ENCODE results near the gene BLNK. TPM values are rescaled to one million over a fixed set of nuclear protein-coding genes. Genes with fewer than 3 reads are reported as not detected.

Gene BLNK
- total RNA-seq, 1 donor from 2014 or later: not detected

- Histone ChIP-seq H3K27ac (peak overlapping the region; percentile 71), H2AFZ (replicated peaks) (no peak overlapping the region), H3K4me2 (peak overlapping the region; percentile 59), H3K9me3 (ENCODE audit: low read depth) (no peaks in the 10 kb centered on the region), H3K79me2 (ENCODE audit: low read depth) (no peaks in the 10 kb centered on the region), H3K4me1 (peaks cover 14% of the 10 kb centered on the region), H4K20me1 (ENCODE audit: low read depth) (no peaks in the 10 kb centered on the region), H3F3A (ENCODE audit: low read depth) (peaks cover 12% of the 10 kb centered on the region), H3K9ac (no peak overlapping the region), H3K36me3 (no peaks in the 10 kb centered on the region), H3K4me3 (no peak overlapping the region), H3K27me3 (no peaks in the 10 kb centered on the region)
- Mint-ChIP-seq H3K36me3 (no peaks in the 10 kb centered on the region), H3K9me3 (no peaks in the 10 kb centered on the region), H3K4me3 (no peak overlapping the region), H3K4me1 (peaks cover 20% of the 10 kb centered on the region), H3K27me3 (ENCODE audit: insufficient read depth, low read depth) (peaks cover 2% of the 10 kb centered on the region), H3K27ac (peak overlapping the region; percentile 8)
- TF ChIP-seq EZH2 (IDR thresholded peaks at IDR 0.05): no peak
- TF ChIP-seq EZH2phosphoT487 (IDR thresholded peaks at IDR 0.05): no peak
- TF ChIP-seq CTCF (IDR thresholded peaks at IDR 0.05): no peak
- DNase-seq (ENCODE audit: low spot score): peak; percentile 40
These were observed 15.6 kb downstream of the BLNK start for GRCh38 chr10:96255549-96256333.

GRCh38 chr10:96254976-96255375 is 16.4 kb downstream of the BLNK start:
- peaks cover 12% of the 10 kb centered on the region for H3F3A ChIP-seq (ENCODE audit: low read depth)
- H4K20me1 ChIP-seq (ENCODE audit: low read depth): no peaks in the 10 kb centered on the region
- no peak for DNase-seq (ENCODE audit: low spot score)
- no peaks in the 10 kb centered on the region for H3K27me3 ChIP-seq
- Mint-ChIP-seq H3K4me1 (peaks cover 16% of the 10 kb centered on the region), H3K9me3 (no peaks in the 10 kb centered on the region), H3K36me3 (no peaks in the 10 kb centered on the region), H3K27me3 (ENCODE audit: insufficient read depth, low read depth) (peaks cover 2% of the 10 kb centered on the region), H3K27ac (no peak overlapping the region), H3K4me3 (no peak overlapping the region)
- no peak overlapping the region for H3K9ac ChIP-seq
- H3K79me2 ChIP-seq (ENCODE audit: low read depth): no peaks in the 10 kb centered on the region
- no peaks in the 10 kb centered on the region for H3K9me3 ChIP-seq (ENCODE audit: low read depth)
- no peak overlapping the region for H2AFZ ChIP-seq (replicated peaks)
- TF ChIP-seq EZH2phosphoT487 (IDR thresholded peaks at IDR 0.05): no peak
- peak overlapping the region; percentile 59 for H3K4me2 ChIP-seq
- H3K27ac ChIP-seq: no peak overlapping the region
- H3K4me3 ChIP-seq: no peak overlapping the region
- H3K36me3 ChIP-seq: no peaks in the 10 kb centered on the region
- peaks cover 14% of the 10 kb centered on the region for H3K4me1 ChIP-seq

- Histone ChIP-seq H3K27me3 (no peaks in the 10 kb centered on the region), H3K79me2 (ENCODE audit: low read depth) (no peaks in the 10 kb centered on the region), H3K9me3 (ENCODE audit: low read depth) (no peaks in the 10 kb centered on the region), H3K4me2 (no peak overlapping the region), H3K4me3 (no peak overlapping the region), H3K9ac (no peak overlapping the region), H3K36me3 (no peaks in the 10 kb centered on the region), H3K27ac (no peak overlapping the region), H3F3A (ENCODE audit: low read depth) (peaks cover 12% of the 10 kb centered on the region), H4K20me1 (ENCODE audit: low read depth) (no peaks in the 10 kb centered on the region), H3K4me1 (peaks cover 20% of the 10 kb centered on the region), H2AFZ (replicated peaks) (peak overlapping the region; percentile 47)
- peaks cover 5% of the 10 kb centered on the region for H3K27me3 Mint-ChIP-seq (ENCODE audit: insufficient read depth, low read depth)
- H3K4me1 Mint-ChIP-seq: peaks cover 14% of the 10 kb centered on the region
- no peak overlapping the region for H3K4me3 Mint-ChIP-seq
- H3K9me3 Mint-ChIP-seq: no peaks in the 10 kb centered on the region
- H3K36me3 Mint-ChIP-seq: no peaks in the 10 kb centered on the region
- no peak for DNase-seq (ENCODE audit: low spot score)
- TF ChIP-seq EZH2 (IDR thresholded peaks at IDR 0.05) (no peak), CTCF (IDR thresholded peaks at IDR 0.05) (no peak), EZH2phosphoT487 (IDR thresholded peaks at IDR 0.05) (no peak)
- no peak overlapping the region for H3K27ac Mint-ChIP-seq
These were observed 18.6 kb downstream of the BLNK start for GRCh38 chr10:96252730-96253129.

- no peak overlapping the region for H3K27ac ChIP-seq
- no peak overlapping the region for H3K4me3 ChIP-seq
- no peaks in the 10 kb centered on the region for H4K20me1 ChIP-seq (ENCODE audit: low read depth)
- no peaks in the 10 kb centered on the region for H3K9me3 ChIP-seq (ENCODE audit: low read depth)
- no peak for DNase-seq (ENCODE audit: low spot score)
- H3K79me2 ChIP-seq (ENCODE audit: low read depth): no peaks in the 10 kb centered on the region
- H3K36me3 ChIP-seq: no peaks in the 10 kb centered on the region
- H3K27me3 Mint-ChIP-seq (ENCODE audit: insufficient read depth, low read depth): peaks cover 3% of the 10 kb centered on the region
- no peaks in the 10 kb centered on the region for H3K36me3 Mint-ChIP-seq
- no peaks in the 10 kb centered on the region for H3K9me3 Mint-ChIP-seq
- H3K4me2 ChIP-seq: no peak overlapping the region
- no peak overlapping the region for H3K9ac ChIP-seq
- peaks cover 9% of the 10 kb centered on the region for H3K4me1 ChIP-seq
- peaks cover 6% of the 10 kb centered on the region for H3K4me1 Mint-ChIP-seq
- H3K27me3 ChIP-seq: no peaks in the 10 kb centered on the region
- no peak overlapping the region for H3K4me3 Mint-ChIP-seq
- peak overlapping the region; percentile 30 for H2AFZ ChIP-seq (replicated peaks)
- no peak for TF ChIP-seq EZH2 (IDR thresholded peaks at IDR 0.05)
- TF ChIP-seq CTCF (IDR thresholded peaks at IDR 0.05): no peak
- no peak for TF ChIP-seq EZH2phosphoT487 (IDR thresholded peaks at IDR 0.05)
- no peak overlapping the region for H3K27ac Mint-ChIP-seq
- peaks cover under 1% of the 10 kb centered on the region for H3F3A ChIP-seq (ENCODE audit: low read depth)
These were observed 21.0 kb downstream of the BLNK start for GRCh38 chr10:96250349-96250748.

Measured in neural progenitor cell (in vitro differentiated cells).